Muscle of leg (tissue), 11 donors: ENCODE results near the gene FBXL17. TPM values are rescaled to one million over a fixed set of nuclear protein-coding genes. Genes with fewer than 3 reads are reported as not detected.

Experiments
- DNase-seq: peaks from one replicate; pipeline ENCODE4 v3.0.0; 2013
- H3K27ac ChIP-seq: one replicate; pipeline ENCODE4 v1.5.1; 2013; ENCODE audit warnings: mild to moderate bottlenecking, low read length, control low read depth
- H3K27me3 ChIP-seq: one replicate; pipeline ENCODE4 v1.6.1; 2013; ENCODE audit warnings: low read length; ENCODE audit not compliant: control insufficient read depth, insufficient read depth
- H3K36me3 ChIP-seq: one replicate; pipeline ENCODE4 v1.6.1; 2013; ENCODE audit warnings: low read length; ENCODE audit not compliant: control insufficient read depth, insufficient read depth
- H3K4me1 ChIP-seq: one replicate; pipeline ENCODE4 v1.6.1; 2013; ENCODE audit warnings: low read length; ENCODE audit not compliant: control insufficient read depth, insufficient read depth
- H3K4me3 ChIP-seq: one replicate; pipeline ENCODE4 v1.5.1; 2013; ENCODE audit warnings: low read length, control low read depth
- H3K9me3 ChIP-seq: replicated peaks from 2 replicates; pipeline ENCODE4 v1.6.1; 2013; ENCODE audit warnings: low read depth, low read length; ENCODE audit not compliant: control insufficient read depth
- WGBS: methylation state at CpG from one replicate; pipeline ENCODE4 v1.1.5; 2013; ENCODE audit warnings: missing lambda C conversion rate; ENCODE audit not compliant: insufficient coverage; 5-methylcytosine and 5-hydroxymethylcytosine counted together
- polyA plus RNA-seq, 8 donors: library from polyadenylated mRNA; unstranded; fragments of 120-200 nt; gene quantifications; one replicate each; pipeline versions ENCODE4 v1.2.1 to v1.2.3, GENCODE V29; 2013; ENCODE audit warnings: inconsistent platforms in 1 of 8, low replicate concordance in 1 of 8; ENCODE audit not compliant: insufficient read length in 8 of 8, insufficient read depth in 1 of 8
- total RNA-seq: library from RNA; stranded (reverse); fragments of 120-200 nt; gene quantifications from one replicate; pipeline ENCODE4 v1.2.4, GENCODE V29; 2013

Gene FBXL17
- total and polyA plus RNA-seq, 9 donors: 14.6 to 23.7 (median 19.4) TPM

DNA sequence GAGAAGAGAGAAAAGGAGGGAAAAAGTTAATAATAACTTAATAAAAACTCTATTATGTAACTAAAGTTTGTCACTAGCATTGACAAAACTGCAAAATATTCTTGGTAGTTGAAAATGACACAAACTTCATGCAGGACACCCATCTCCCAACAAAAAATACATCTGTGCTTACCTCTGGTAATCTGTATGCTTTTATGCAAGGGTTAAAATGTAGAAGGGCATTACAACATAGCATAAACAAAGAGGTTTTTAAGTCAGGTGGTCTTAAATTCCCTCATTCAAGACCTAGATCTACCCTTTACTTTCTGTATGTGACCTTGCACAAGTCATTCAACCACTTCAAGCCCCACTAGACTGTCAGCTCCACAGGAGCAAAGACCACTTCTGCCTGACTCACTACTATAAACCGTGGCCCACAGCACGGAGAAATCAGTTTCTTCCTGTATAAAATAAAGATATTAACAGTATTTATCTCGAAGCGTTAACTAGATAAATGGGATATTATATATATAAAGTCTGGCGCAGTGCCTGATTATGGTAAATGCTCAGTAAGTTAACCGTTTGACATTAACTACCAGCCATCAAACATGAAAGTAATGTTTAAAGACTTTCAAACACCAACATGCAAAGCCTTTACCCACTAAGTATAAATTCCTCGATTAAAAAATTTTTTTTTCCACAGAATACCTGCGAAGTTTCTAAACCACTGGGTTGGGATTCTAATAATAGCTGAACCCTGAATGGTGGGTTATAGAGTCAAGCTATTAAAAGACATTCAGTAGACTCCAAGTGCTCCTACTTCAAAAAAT is 2.0 kb downstream of the FBXL17 start:
- H3K27me3 ChIP-seq: no peaks in the 10 kb centered on the region
- peak overlapping the region; percentile 90 for H3K4me3 ChIP-seq
- peak overlapping the region; percentile 99 for H3K27ac ChIP-seq
- DNase-seq: peak; percentile 16
- peaks cover 9% of the 10 kb centered on the region for H3K4me1 ChIP-seq
- no CpG with 5 or more reads among the region's 8 CpGs for WGBS
- H3K36me3 ChIP-seq: no peaks in the 10 kb centered on the region
- H3K9me3 ChIP-seq: peaks cover 9% of the 10 kb centered on the region

DNA sequence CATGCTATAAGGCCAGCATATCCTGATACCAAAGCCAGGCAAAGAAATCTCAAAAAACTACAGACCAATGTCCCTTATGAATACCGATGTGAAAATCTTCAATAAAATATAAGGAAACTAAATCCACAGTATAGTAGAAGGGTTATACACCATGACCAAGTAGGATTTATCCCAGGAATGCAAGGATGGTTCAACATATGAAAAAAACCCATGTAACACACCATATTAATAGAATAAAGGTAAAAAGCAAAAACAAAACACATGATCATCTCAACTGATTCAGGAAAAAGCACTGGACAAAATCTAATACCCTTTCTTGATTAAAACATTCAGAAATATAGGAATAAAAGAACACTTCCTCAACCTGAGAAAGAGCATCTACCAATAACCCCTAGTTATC is 6.1 kb downstream of the FBXL17 start:
- Histone ChIP-seq H3K27me3 (no peaks in the 10 kb centered on the region), H3K9me3 (peaks cover 29% of the 10 kb centered on the region)
- WGBS: no CpG with 5 or more reads among the region's 1 CpG

DNA sequence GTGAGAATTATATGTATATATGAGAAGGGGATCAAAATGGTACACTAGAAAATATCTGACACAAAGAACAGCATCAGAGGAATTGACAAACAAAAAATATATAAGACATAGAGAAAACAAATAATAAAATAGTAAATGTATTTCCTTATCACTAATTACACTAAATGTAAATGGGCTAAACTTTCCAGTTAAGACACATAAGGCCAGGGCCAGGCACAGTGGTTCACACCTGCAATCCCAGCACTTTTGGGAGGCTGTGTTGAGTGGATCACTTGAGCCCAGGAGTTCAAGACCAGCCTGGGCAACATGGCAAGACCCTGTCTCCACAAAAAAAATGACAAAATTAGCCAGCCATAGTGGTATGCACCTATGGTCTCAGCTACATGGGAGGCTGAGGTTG is 8.5 kb downstream of the FBXL17 start:
- peaks cover 29% of the 10 kb centered on the region for H3K9me3 ChIP-seq
- no peak for DNase-seq
- no peaks in the 10 kb centered on the region for H3K27me3 ChIP-seq
- H3K27ac ChIP-seq: no peak overlapping the region
- no peak overlapping the region for H3K4me3 ChIP-seq
- H3K36me3 ChIP-seq: no peaks in the 10 kb centered on the region
- no peaks in the 10 kb centered on the region for H3K4me1 ChIP-seq

More for the DNA sequence above, 6.1 kb downstream of the FBXL17 start:
- no peaks in the 10 kb centered on the region for H3K36me3 ChIP-seq
- H3K4me1 ChIP-seq: peaks cover 2% of the 10 kb centered on the region
- no peak overlapping the region for H3K4me3 ChIP-seq
- no peak overlapping the region for H3K27ac ChIP-seq
- no peak for DNase-seq

DNA sequence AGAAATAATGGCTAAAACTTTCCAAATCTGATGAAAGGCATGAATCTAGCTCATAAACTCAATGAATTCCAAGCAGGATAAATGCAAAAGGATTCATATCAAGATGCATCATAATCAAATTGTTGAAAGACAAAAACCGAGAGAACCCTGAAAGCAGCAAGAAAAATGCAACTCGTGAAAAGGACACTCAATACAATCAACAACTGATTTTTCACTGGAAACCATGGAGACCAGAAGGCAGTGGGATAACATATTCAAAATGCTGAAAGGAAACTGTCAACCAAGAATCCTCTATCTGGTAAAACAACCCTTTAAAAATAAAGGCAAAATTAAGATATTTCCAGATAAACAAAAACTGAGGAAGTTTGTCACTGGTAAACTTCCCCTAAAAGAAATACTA is 9.5 kb downstream of the FBXL17 start:
- peaks cover 28% of the 10 kb centered on the region for H3K9me3 ChIP-seq
- H3K4me1 ChIP-seq: no peaks in the 10 kb centered on the region
- no CpG with 5 or more reads among the region's 2 CpGs for WGBS
- no peaks in the 10 kb centered on the region for H3K36me3 ChIP-seq
- DNase-seq: no peak
- no peaks in the 10 kb centered on the region for H3K27me3 ChIP-seq
- no peak overlapping the region for H3K4me3 ChIP-seq
- H3K27ac ChIP-seq: no peak overlapping the region

DNA sequence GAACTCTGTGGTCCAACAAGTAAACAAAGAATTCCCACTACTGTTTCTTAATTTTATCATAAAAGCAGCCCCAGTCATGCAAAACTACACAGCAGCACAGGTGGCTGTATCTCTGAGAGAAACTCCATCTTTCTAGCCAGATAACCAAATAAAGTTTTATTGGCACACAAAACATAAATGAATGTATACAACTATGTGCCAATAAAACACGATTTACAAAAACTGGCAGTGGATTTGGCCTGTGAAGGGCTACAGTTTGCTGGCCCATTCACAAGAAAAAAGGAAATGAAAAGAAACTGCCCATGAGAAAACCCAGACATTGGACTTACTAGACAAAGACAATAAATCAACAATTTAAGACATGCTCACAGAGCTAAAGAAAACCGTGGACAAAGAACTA is 10.6 kb downstream of the FBXL17 start:
- no peaks in the 10 kb centered on the region for H3K27me3 ChIP-seq
- H3K9me3 ChIP-seq: peaks cover 23% of the 10 kb centered on the region
- H3K4me3 ChIP-seq: no peak overlapping the region
- DNase-seq: no peak
- H3K36me3 ChIP-seq: no peaks in the 10 kb centered on the region
- WGBS: no CpG with 5 or more reads among the region's 2 CpGs
- H3K27ac ChIP-seq: no peak overlapping the region
- no peaks in the 10 kb centered on the region for H3K4me1 ChIP-seq

DNA sequence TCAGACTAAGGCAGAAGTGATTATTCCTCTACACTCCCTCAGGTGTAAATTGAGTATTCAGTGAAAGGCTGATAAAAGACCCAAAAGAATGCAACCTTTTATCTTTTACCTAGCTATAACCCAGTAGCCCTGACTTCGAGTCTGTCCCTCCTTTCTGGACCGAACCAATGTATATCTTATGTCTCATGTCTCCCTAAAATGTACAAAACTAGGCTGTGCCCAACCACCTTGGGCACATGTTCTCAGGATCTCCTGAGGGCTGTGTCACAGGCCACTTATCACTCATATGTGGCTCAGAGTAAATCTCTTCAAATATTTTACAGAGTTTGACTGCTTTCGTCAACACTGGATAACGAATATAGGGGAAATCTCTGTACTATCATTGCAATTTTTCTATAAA is 12.7 kb downstream of the FBXL17 start:
- Histone ChIP-seq H3K27me3 (no peaks in the 10 kb centered on the region), H3K36me3 (no peaks in the 10 kb centered on the region), H3K27ac (no peak overlapping the region), H3K4me3 (no peak overlapping the region), H3K4me1 (no peaks in the 10 kb centered on the region), H3K9me3 (peaks cover 19% of the 10 kb centered on the region)
- 100% methylated on average over 2 of the region's 4 CpGs for WGBS
- DNase-seq: no peak

DNA sequence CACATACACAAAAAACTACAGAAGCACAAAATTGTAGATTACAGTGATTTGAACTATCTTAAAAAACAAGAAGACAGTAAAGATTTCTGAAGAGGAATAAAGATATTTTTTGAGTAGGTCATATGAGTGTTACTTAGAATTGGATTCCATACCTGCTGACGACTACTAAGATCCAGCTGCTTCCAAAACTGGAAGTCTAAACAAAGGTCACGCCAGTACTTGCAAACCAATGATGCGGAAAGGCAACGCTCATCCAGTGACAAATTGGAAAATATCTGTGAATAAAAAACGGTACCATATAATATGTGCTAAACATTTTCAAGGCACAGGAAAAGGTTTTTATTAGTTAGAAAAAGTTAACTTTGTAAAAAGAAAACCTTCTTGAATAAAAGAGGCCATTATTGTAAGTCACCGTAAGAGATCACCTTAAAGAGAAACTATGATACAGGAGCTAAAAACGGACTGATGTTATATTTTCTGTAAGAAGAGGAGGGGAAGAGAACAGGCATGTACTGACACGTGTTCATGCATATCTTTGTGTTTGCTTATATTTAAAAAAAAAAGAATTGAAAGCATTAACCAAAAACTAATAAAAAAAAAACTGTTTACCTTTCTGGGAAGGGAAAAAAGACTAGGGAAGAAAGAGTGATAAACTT is 14.1 kb downstream of the FBXL17 start:
- no peak overlapping the region for H3K27ac ChIP-seq
- H3K4me3 ChIP-seq: no peak overlapping the region
- no peaks in the 10 kb centered on the region for H3K27me3 ChIP-seq
- WGBS: no CpG with 5 or more reads among the region's 8 CpGs
- no peak for DNase-seq
- no peaks in the 10 kb centered on the region for H3K36me3 ChIP-seq
- H3K9me3 ChIP-seq: peaks cover 12% of the 10 kb centered on the region
- no peaks in the 10 kb centered on the region for H3K4me1 ChIP-seq

DNA sequence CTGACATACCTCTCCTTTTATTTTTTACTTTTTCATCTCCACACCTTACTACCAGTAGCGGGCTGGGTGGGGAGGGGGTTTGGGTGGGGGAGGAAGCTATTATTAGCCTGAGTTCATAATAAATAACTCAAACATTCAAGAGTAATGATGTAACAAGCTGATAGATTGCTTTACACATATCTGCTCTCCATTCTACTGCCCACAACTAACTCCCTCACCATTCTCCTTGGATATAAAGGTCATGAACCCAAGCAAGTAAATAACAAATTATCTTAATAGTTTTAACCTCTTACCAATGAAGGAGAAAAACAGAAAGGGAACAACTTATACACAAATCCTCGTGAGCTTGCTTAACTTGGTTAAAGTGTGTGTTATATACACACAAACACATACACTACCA is 15.4 kb downstream of the FBXL17 start:
- H3K4me1 ChIP-seq: no peaks in the 10 kb centered on the region
- no peaks in the 10 kb centered on the region for H3K27me3 ChIP-seq
- H3K36me3 ChIP-seq: no peaks in the 10 kb centered on the region
- no CpG with 5 or more reads among the region's 2 CpGs for WGBS
- no peak for DNase-seq
- H3K27ac ChIP-seq: no peak overlapping the region
- no peak overlapping the region for H3K4me3 ChIP-seq
- H3K9me3 ChIP-seq: peaks cover 2% of the 10 kb centered on the region

DNA sequence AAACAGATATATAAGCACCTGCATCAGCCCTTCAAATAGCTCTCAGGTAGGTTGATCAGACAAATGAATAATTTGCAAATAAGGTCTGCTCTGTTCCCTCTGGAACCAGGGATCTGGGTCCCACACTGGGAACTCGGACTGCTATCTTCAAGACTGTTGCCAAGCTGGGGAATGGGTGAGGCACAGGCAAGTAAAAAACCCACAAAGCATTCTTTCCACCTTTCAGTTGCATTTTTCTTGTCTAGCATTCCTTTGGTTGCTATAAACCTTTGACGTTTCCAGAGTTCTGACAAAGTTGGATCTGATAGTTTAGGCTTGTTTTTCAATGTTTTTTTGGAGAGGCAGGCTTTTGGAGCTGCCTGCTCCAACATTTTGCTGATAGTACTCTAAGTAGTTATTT is 20.1 kb downstream of the FBXL17 start:
- Histone ChIP-seq H3K4me1 (no peaks in the 10 kb centered on the region), H3K9me3 (no peaks in the 10 kb centered on the region), H3K27ac (no peak overlapping the region), H3K4me3 (no peak overlapping the region), H3K27me3 (no peaks in the 10 kb centered on the region), H3K36me3 (no peaks in the 10 kb centered on the region)
- WGBS: 80% methylated on average over 1 of the region's 2 CpGs
- DNase-seq: no peak

DNA sequence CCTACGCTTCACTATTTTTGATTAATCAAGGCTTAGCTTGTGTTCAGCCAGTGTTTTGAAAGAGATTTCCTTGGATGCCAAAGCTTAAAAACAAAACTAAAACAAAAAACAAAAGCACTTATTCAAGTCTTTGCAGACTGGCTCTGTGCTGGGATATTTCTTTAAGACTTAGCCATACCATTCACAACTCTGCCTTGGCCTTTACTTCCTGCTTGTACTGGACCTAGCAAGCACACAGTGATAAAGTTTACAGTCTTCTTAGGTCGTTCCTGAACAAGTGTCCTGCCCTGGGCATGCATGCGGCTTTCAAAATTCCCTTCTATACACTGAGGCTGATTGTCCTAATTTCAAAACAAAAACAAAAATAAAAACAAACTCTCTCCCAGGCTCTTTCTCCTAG is 20.7 kb downstream of the FBXL17 start:
- Histone ChIP-seq H3K27ac (no peak overlapping the region), H3K27me3 (no peaks in the 10 kb centered on the region), H3K4me3 (no peak overlapping the region), H3K9me3 (no peaks in the 10 kb centered on the region), H3K4me1 (no peaks in the 10 kb centered on the region), H3K36me3 (no peaks in the 10 kb centered on the region)
- 81% methylated on average over 2 of the region's 3 CpGs for WGBS
- no peak for DNase-seq
